Endothelial cell of umbilical vein (primary cell): ENCODE data around the gene MACF1. TPM values are rescaled to one million over a fixed set of nuclear protein-coding genes. Genes with fewer than 3 reads are reported as not detected.
A peak's percentile ranks its signal among the peaks of the same experiment; 100 is the strongest.
"Not testable (repeated sequence)": the region's sequence is repeated elsewhere in the genome, so short reads cannot be mapped to it uniquely, and the experiment has no call there.

Source experiments
- BruUV-seq: library from RNA; stranded (reverse); fragments of 400-500 nt; replicated peaks from 2 replicates; lab custom pipeline; 2021; lab: Mats Ljungman, UMichigan
- CTCF ChIA-PET: fragments of 300-600, 350-600 bp; sonication (Branson Sonifier 250); formaldehyde crosslinking; loops from one replicate; lab custom pipeline; 2021; ENCODE audit warnings: antibody characterized with exemption, inconsistent platforms; lab: Charles Lee
- POLR2A ChIA-PET: fragments of 300-600, 350-600 bp; sonication (Branson Sonifier 250); formaldehyde crosslinking; loops from one replicate; lab custom pipeline; 2021; ENCODE audit warnings: antibody characterized with exemption, inconsistent platforms; lab: Charles Lee
- DNase-seq: peaks from one replicate; pipeline ENCODE4 v3.0.0-alpha.2; 2011; ENCODE audit warnings: low read depth, low spot score
- FAIRE-seq: peaks from 2 replicates; lab custom pipeline; 2011; peaks lifted over from hg19 to GRCh38; lab: Jason Lieb, UNC
- H2AFZ ChIP-seq: 2 replicates; pipeline ENCODE4 v1.6.0; 2012; ENCODE audit warnings: low read depth, low read length, control low read depth, inconsistent platforms
- H3K27ac ChIP-seq: 2 replicates; pipeline ENCODE4 v1.5.1; 2011; ENCODE audit warnings: low read depth, mild to moderate bottlenecking, control low read depth, low read length, moderate library complexity; ENCODE audit not compliant: insufficient read depth
- H3K27me3 ChIP-seq, 2 experiments: 2 replicates each; pipeline versions ENCODE4 v1.6.0 to v1.6.1; 2011; ENCODE audit warnings: low read length in 2 of 2, mixed read lengths in 1 of 2; ENCODE audit not compliant: control insufficient read depth in 2 of 2, insufficient read depth in 2 of 2
- H3K36me3 ChIP-seq, 2 experiments: 2 replicates in 1 of 2; 3 replicates in 1 of 2; pipeline ENCODE4 v1.5.1; 2011; ENCODE audit warnings: low read length in 2 of 2, mild to moderate bottlenecking in 1 of 2, moderate library complexity in 1 of 2; ENCODE audit not compliant: control insufficient read depth in 2 of 2, insufficient read depth in 2 of 2; ENCODE audit errors: extremely low read depth in 1 of 2
- H3K4me1 ChIP-seq: 3 replicates; pipeline ENCODE4 v1.5.1; 2011; ENCODE audit warnings: mild to moderate bottlenecking, low read length; ENCODE audit not compliant: control insufficient read depth, insufficient read depth; ENCODE audit errors: extremely low read depth
- H3K4me2 ChIP-seq: 2 replicates; pipeline ENCODE4 v1.6.1; 2011; ENCODE audit warnings: low read length, control low read depth, mixed read lengths; ENCODE audit not compliant: insufficient read depth
- H3K4me3 ChIP-seq, 3 experiments: fragments of 200-600 bp in 1 of 3; sonication (generic), shearing (Covaris generic) in 1 of 3; replicated peaks in 1 of 3; 2 replicates each; pipeline ENCODE4 v1.5.1; 2011 to 2016; ENCODE audit warnings: control low read depth in 3 of 3, low read length in 3 of 3, mild to moderate bottlenecking in 2 of 3, inconsistent platforms in 1 of 3, low read depth in 1 of 3, moderate library complexity in 1 of 3; ENCODE audit not compliant: insufficient read depth in 1 of 3
- H3K79me2 ChIP-seq: 2 replicates; pipeline ENCODE4 v1.6.0; 2012; ENCODE audit warnings: low read length, inconsistent platforms; ENCODE audit not compliant: control insufficient read depth, insufficient read depth
- H3K9ac ChIP-seq: replicated peaks from 2 replicates; pipeline ENCODE3; 2011; ENCODE audit warnings: low read length, control low read depth; ENCODE audit not compliant: insufficient read depth; ENCODE audit errors: extremely low read depth
- H3K9me1 ChIP-seq: replicated peaks from 3 replicates; pipeline ENCODE4 v1.6.0; 2011; ENCODE audit warnings: mild to moderate bottlenecking, low read length; ENCODE audit not compliant: control insufficient read depth, insufficient read depth; ENCODE audit errors: extremely low read depth
- H3K9me3 ChIP-seq: replicated peaks from 2 replicates; pipeline ENCODE4 v1.5.1; 2012; ENCODE audit warnings: low read length, inconsistent platforms; ENCODE audit not compliant: control insufficient read depth, insufficient read depth
- H4K20me1 ChIP-seq: replicated peaks from 2 replicates; pipeline ENCODE3; 2011; ENCODE audit warnings: mild to moderate bottlenecking, low read length; ENCODE audit not compliant: control insufficient read depth, insufficient read depth; ENCODE audit errors: extremely low read depth
- EZH2 ChIP-seq: IDR thresholded peaks from 2 replicates; pipeline ENCODE4 v1.6.1; 2012; ENCODE audit warnings: borderline replicate concordance, low read depth, mild to moderate bottlenecking, moderate library complexity, low read length, inconsistent platforms; ENCODE audit not compliant: severe bottlenecking
- FOS ChIP-seq: IDR thresholded peaks from 2 replicates; pipeline ENCODE4 v1.6.1; 2011; ENCODE audit warnings: mild to moderate bottlenecking, low read length, moderate library complexity, borderline replicate concordance; ENCODE audit not compliant: insufficient read depth
- GATA2 ChIP-seq: IDR thresholded peaks from 2 replicates; pipeline ENCODE4 v1.7.0; 2011; ENCODE audit warnings: low read depth, mild to moderate bottlenecking, moderate library complexity, mixed read lengths, low read length; ENCODE audit not compliant: insufficient read length, insufficient read depth
- JUN ChIP-seq: IDR thresholded peaks from 2 replicates; pipeline ENCODE4 v1.6.1; 2011; ENCODE audit warnings: borderline replicate concordance, low read depth; ENCODE audit not compliant: insufficient read length, insufficient read depth
- MYC ChIP-seq: IDR thresholded peaks from one replicate; pipeline ENCODE4 v1.6.1; 2011; ENCODE audit warnings: mild to moderate bottlenecking, low read depth, low read length
- POLR2A ChIP-seq: IDR thresholded peaks from 2 replicates; pipeline ENCODE4 v1.6.1; 2012; ENCODE audit warnings: low read depth, mild to moderate bottlenecking, control low read depth, low read length
- POLR2AphosphoS5 ChIP-seq: IDR thresholded peaks from 2 replicates; pipeline ENCODE4 v1.6.1; 2012; ENCODE audit warnings: low read depth, mild to moderate bottlenecking, control low read depth, low read length, moderate library complexity; ENCODE audit not compliant: insufficient read depth
- dilution Hi-C: fragments of 300-500 bp; cut with MboI; formaldehyde crosslinking; loops from one replicate; pipeline ENCODE4 v1.15.0; 2019; ENCODE audit warnings: low sequenced_read_pairs; ENCODE audit not compliant: extremely low pct_ligation_motif_present
- intact Hi-C: fragments of 100-400 bp; cut with micrococcal nuclease; formaldehyde crosslinking; loops from one replicate; pipeline ENCODE4 v1.10.0; 2022
- polyA plus RNA-seq, 4 experiments: library from polyadenylated mRNA; depleted of rRNA in 3 of 4; stranded (reverse) in 3 of 4; unstranded in 1 of 4; fragments of >200 nt; gene quantifications; 2 replicates each; pipeline versions ENCODE4 v1.2.1 to v1.2.3, GENCODE V29; 2011 to 2012; ENCODE audit warnings: missing spikeins in 1 of 4
- total RNA-seq: library from RNA; stranded (reverse); gene quantifications from 2 replicates; pipeline ENCODE4 v1.2.3, GENCODE V29; 2021
- TF ChIP-seq, protein P1 (sequence below): IDR thresholded peaks from 2 replicates; pipeline ENCODE4 v1.6.1; 2011; ENCODE audit not compliant: insufficient read depth, insufficient read length
- TF ChIP-seq, protein P2 (sequence below), 2 donors: IDR thresholded peaks; 1 replicate in 1 of 2; 2 replicates in 1 of 2; pipeline ENCODE4 v1.5.1; 2011; ENCODE audit warnings: low read length in 2 of 2, mild to moderate bottlenecking in 2 of 2, moderate library complexity in 2 of 2, control low read depth in 1 of 2, inconsistent platforms in 1 of 2, low read depth in 1 of 2; ENCODE audit not compliant: insufficient read depth in 1 of 2; ENCODE audit errors: extremely low read depth in 1 of 2

MACF1 gene
- total and polyA plus RNA-seq, 2 donors (not counting 3 experiments of a cell fraction or from before 2014, with no cell fraction given), result 122 to 587 TPM

DNA sequence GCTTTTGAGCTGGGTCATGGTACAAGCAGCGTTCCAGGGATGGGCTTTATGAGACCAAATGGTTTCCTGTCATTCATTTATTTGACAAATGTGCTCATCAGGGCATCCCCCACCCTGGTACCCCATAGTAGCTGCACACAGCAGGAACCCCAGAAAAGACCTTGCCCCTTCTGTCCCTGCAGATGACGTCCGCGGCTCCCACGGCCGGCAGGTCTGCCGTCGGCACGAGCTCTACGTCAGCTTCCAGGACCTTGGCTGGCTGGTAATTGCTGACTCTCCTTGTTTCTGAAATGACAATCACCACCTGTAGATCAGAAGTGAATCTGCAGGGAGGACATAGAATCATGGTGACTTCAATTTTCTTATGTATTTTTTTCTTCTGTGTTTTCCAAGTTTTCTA is 317.7 kb downstream of the MACF1 start:
- BruUV-seq, dilution Hi-C loops, intact Hi-C loops: not testable (repeated sequence)

DNA sequence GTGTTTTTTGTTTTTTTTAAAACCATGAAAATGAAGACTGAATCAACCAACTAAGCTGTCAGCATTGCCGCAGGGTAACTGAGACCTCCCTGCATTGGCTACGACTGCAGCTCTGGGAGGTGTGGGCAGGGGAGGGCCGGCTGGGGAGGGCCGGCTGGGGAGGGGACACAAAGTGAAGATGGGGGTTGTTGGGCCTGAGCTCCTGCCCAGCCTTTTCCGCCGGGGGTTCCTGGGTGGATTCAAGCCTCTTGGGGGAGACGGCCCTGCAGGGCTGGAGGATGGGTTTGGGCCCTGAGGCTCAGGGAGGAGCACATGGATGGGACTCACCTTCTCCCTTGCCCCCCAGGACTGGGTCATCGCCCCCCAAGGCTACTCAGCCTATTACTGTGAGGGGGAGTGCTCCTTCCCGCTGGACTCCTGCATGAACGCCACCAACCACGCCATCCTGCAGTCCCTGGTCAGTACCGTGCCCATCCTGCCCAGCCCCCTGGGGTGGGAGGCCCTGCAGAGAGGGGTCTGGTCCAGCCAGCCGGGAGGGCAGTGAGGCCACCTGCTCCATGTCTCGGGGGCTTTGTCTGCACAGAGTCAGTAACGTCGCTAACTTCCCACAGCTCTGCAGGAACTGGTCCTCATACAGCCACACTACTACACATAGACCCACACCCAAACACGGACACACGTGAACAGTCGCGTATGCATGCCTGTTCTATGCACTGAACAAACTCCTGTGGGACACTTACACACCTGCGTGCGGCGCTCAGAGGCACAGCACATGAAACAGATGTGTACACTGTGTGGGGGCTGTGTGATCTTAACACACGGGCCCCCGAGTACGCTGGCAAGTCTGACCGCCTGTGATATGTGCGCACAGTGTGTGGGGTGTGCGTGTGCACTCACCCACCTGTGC is 318.4 kb downstream of the MACF1 start:
- BruUV-seq, result no TSS peak
- CTCF ChIA-PET, result interaction anchor here (0.8 kb wide), 1 partner anchor 16 kb away, joined by 4 read pairs; no protein-coding TSS in a partner anchor
- no peak overlapping the region for H3K4me2 ChIP-seq
- H3K27me3 ChIP-seq, result no peaks in the 10 kb centered on the region
- dilution Hi-C loops, result no loop called here
- no peak overlapping the region for H2AFZ ChIP-seq
- POLR2A ChIA-PET, result no interaction called here
- H3K9me1 ChIP-seq, result no peaks in the 10 kb centered on the region
- no peaks in the 10 kb centered on the region for H3K9me3 ChIP-seq
- H3K36me3 ChIP-seq, result no peaks in the 10 kb centered on the region
- no peaks in the 10 kb centered on the region for H4K20me1 ChIP-seq
- no peaks in the 10 kb centered on the region for H3K79me2 ChIP-seq
- DNase-seq (no peak), FAIRE-seq (no peak)
- no peak overlapping the region for H3K27ac ChIP-seq
- intact Hi-C loops, result no loop called here
- no peak overlapping the region for H3K4me3 ChIP-seq
- no peaks in the 10 kb centered on the region for H3K4me1 ChIP-seq
- TF ChIP-seq, protein P1, sequence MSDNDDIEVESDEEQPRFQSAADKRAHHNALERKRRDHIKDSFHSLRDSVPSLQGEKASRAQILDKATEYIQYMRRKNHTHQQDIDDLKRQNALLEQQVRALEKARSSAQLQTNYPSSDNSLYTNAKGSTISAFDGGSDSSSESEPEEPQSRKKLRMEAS, result no peak
- no peak for TF ChIP-seq EZH2
- TF ChIP-seq POLR2AphosphoS5, result no peak
- TF ChIP-seq GATA2, result no peak
- TF ChIP-seq MYC, result no peak
- no peak for TF ChIP-seq POLR2A
- TF ChIP-seq, protein P2, sequence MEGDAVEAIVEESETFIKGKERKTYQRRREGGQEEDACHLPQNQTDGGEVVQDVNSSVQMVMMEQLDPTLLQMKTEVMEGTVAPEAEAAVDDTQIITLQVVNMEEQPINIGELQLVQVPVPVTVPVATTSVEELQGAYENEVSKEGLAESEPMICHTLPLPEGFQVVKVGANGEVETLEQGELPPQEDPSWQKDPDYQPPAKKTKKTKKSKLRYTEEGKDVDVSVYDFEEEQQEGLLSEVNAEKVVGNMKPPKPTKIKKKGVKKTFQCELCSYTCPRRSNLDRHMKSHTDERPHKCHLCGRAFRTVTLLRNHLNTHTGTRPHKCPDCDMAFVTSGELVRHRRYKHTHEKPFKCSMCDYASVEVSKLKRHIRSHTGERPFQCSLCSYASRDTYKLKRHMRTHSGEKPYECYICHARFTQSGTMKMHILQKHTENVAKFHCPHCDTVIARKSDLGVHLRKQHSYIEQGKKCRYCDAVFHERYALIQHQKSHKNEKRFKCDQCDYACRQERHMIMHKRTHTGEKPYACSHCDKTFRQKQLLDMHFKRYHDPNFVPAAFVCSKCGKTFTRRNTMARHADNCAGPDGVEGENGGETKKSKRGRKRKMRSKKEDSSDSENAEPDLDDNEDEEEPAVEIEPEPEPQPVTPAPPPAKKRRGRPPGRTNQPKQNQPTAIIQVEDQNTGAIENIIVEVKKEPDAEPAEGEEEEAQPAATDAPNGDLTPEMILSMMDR (IDR thresholded peaks at IDR 0.05; ENCODE audit: extremely low read depth in 1 of 2, insufficient read depth in 1 of 2, low read depth in 1 of 2, low read length in 2 of 2), result no peak
- TF ChIP-seq FOS, result no peak
- TF ChIP-seq JUN, result no peak
- no peak overlapping the region for H3K9ac ChIP-seq

More for the DNA sequence above, 317.7 kb downstream of the MACF1 start:
- H3K9me1 ChIP-seq, H3K79me2 ChIP-seq, H3K27ac ChIP-seq, H3K9me3 ChIP-seq, H3K9ac ChIP-seq, H4K20me1 ChIP-seq, H3K4me1 ChIP-seq, H3K27me3 ChIP-seq, H3K4me3 ChIP-seq, POLR2A ChIA-PET, H3K36me3 ChIP-seq, DNase-seq, H3K4me2 ChIP-seq, H2AFZ ChIP-seq: not testable (repeated sequence)
- CTCF ChIA-PET, result interaction anchor here (0.8 kb wide), 1 partner anchor 17 kb away, joined by 4 read pairs; no protein-coding TSS in a partner anchor
- FAIRE-seq, result peak; percentile 49
